Hepatocyte (in vitro differentiated cells): Measurements from ENCODE around the gene KRT36.

Source experiments
- EZH2 ChIP-seq: fragments of 200-600 bp; sonication (generic); IDR thresholded peaks from 2 replicates; pipeline ENCODE4 v1.6.1; 2016; ENCODE audit warnings: antibody characterized with exemption, mild to moderate bottlenecking, borderline replicate concordance
- EZH2phosphoT487 ChIP-seq: fragments of 200-600 bp; sonication (generic); IDR thresholded peaks from one replicate; pipeline ENCODE4 v1.6.1; 2018; ENCODE audit warnings: antibody characterized with exemption, mild to moderate bottlenecking, low read depth, moderate library complexity; ENCODE audit not compliant: unreplicated experiment, severe bottlenecking
- TF ChIP-seq, protein P1 (sequence below): fragments of 200-600 bp; sonication (generic); IDR thresholded peaks from 2 replicates; pipeline ENCODE4 v1.5.1; 2016; ENCODE audit warnings: antibody characterized with exemption, mild to moderate bottlenecking; ENCODE audit not compliant: poor library complexity

DNA sequence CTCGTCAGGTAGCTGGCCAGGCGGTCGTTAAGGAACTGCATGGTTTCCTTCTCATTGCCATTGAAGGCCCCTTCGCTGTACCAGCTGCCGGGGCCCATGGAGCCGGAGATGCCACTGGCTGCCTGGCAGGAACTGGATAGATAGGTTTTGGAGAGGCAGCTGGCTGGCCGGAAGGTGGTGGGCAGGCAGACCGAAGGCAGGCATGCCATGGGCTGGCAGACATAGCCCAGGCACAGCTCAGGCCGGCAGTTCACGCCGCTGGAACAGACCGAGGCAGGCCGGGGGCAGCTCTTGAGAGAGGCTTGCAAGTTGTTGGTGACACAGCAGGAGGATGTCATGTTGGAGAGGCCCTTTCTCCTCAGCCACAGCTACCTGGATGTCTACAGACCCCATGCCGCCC, 22.7 kb downstream of the KRT36 start, which contains the start of gene KRT32:
- TF ChIP-seq, protein P1, sequence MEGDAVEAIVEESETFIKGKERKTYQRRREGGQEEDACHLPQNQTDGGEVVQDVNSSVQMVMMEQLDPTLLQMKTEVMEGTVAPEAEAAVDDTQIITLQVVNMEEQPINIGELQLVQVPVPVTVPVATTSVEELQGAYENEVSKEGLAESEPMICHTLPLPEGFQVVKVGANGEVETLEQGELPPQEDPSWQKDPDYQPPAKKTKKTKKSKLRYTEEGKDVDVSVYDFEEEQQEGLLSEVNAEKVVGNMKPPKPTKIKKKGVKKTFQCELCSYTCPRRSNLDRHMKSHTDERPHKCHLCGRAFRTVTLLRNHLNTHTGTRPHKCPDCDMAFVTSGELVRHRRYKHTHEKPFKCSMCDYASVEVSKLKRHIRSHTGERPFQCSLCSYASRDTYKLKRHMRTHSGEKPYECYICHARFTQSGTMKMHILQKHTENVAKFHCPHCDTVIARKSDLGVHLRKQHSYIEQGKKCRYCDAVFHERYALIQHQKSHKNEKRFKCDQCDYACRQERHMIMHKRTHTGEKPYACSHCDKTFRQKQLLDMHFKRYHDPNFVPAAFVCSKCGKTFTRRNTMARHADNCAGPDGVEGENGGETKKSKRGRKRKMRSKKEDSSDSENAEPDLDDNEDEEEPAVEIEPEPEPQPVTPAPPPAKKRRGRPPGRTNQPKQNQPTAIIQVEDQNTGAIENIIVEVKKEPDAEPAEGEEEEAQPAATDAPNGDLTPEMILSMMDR, result no peak
- TF ChIP-seq EZH2, result no peak
- TF ChIP-seq EZH2phosphoT487, result no peak
